Measurements from ENCODE around the gene GPC3.

GPC3 gene

GRCh38 chrX:133523081-133523487 lies 462.3 kb downstream of the GPC3 start:
- no peak for TF ChIP-seq CTCF (conservative IDR thresholded peaks at IDR 0.05; ENCODE audit: low read depth, low read length)
- no peak for DNase-seq (ENCODE audit: low read depth)
- H3K4me3 ChIP-seq (ENCODE audit: low read depth, low read length) = no peak overlapping the region

GRCh38 chrX:133516686-133517085 lies 468.7 kb downstream of the GPC3 start:
- no peak for TF ChIP-seq CTCF (conservative IDR thresholded peaks at IDR 0.05; ENCODE audit: low read depth, low read length)
- DNase-seq (ENCODE audit: low read depth) = no peak

GRCh38 chrX:133514486-133514885 lies 470.9 kb downstream of the GPC3 start:
- no peak for DNase-seq (ENCODE audit: low read depth)
- TF ChIP-seq CTCF (conservative IDR thresholded peaks at IDR 0.05; ENCODE audit: low read depth, low read length) = no peak
- H3K4me3 ChIP-seq (ENCODE audit: low read depth, low read length) = no peak overlapping the region

More at GRCh38 chrX:133516686-133517085, 468.7 kb downstream of the GPC3 start:
- no peak overlapping the region for H3K4me3 ChIP-seq (ENCODE audit: low read depth, low read length)

GRCh38 chrX:133513123-133513522 lies 472.3 kb downstream of the GPC3 start:
- H3K4me3 ChIP-seq (ENCODE audit: low read depth, low read length) = no peak overlapping the region
- no peak for DNase-seq (ENCODE audit: low read depth)
- TF ChIP-seq CTCF (conservative IDR thresholded peaks at IDR 0.05; ENCODE audit: low read depth, low read length) = no peak

GRCh38 chrX:133511041-133511440 lies 474.4 kb downstream of the GPC3 start:
- TF ChIP-seq CTCF (conservative IDR thresholded peaks at IDR 0.05; ENCODE audit: low read depth, low read length) = no peak
- no peak overlapping the region for H3K4me3 ChIP-seq (ENCODE audit: low read depth, low read length)
- no peak for DNase-seq (ENCODE audit: low read depth)

GRCh38 chrX:133497356-133497755 lies 488.0 kb downstream of the GPC3 start:
- no peak for TF ChIP-seq CTCF (conservative IDR thresholded peaks at IDR 0.05; ENCODE audit: low read depth, low read length)
- no peak overlapping the region for H3K4me3 ChIP-seq (ENCODE audit: low read depth, low read length)
- no peak for DNase-seq (ENCODE audit: low read depth)

- DNase-seq (ENCODE audit: low read depth) = peak; percentile 23
- TF ChIP-seq CTCF (conservative IDR thresholded peaks at IDR 0.05; ENCODE audit: low read depth, low read length) = no peak
- no peak overlapping the region for H3K4me3 ChIP-seq (ENCODE audit: low read depth, low read length)
Measured at GRCh38 chrX:133495464-133496391, 489.7 kb downstream of the GPC3 start.

All from choroid plexus epithelial cell (primary cell).